ENCODE data around the gene SLC33A1. TPM values are rescaled to one million over a fixed set of nuclear protein-coding genes. Genes with fewer than 3 reads are reported as not detected.

Gene SLC33A1
- 10 to 100 TPM; 18.5 to 19.8 TPM for total RNA-seq

DNA sequence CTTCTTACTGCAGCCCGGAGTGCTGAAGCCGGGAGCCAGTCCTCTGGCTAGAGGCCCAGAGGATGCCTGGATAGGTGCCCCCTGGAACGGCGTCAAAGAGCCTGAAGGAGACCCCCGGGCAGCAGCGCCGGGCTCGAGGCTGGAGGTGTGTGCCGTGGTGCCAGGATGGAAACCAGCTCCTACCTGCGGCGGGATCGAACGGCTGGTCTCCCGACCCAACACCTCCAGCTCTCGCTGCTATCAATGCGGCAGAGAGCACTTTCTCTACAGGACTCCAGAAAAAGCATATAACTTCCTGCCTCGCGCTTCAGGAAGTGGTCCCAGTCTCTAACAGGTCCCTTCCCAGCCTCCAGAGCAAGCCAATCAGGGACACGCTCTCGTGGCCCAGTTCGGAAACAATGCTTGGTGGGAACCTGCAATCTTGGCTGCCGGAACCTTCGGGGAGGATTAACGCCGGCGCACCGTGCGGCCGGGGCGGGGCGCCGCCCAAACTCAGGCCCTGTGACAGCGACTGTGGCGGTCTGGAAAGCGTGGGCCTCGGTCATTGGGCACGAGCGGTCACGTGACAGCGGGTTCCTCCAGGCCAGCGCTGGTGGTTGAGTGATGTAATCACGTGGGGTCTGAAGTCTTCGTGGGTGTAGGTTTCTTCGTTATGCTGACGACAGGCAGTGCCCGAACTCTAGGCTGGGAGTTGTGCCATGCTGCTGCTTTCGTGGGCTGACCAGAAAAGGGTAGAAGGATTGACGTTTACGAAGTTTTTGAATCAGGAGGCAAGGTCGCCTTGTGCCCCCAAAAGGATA, at the start of gene SLC33A1:
SLC33A1 (minus strand) TSS at position 287 of the 800 bp plus-strand sequence. CDS start 430 bp downstream, outside the sequence.
- peak; percentile 99 for DNase-seq
- no peaks in the 10 kb centered on the region for H3K9me3 Mint-ChIP-seq
- H3K4me1 Mint-ChIP-seq (ENCODE audit: low read depth): peaks cover 16% of the 10 kb centered on the region
- H3K27me3 Mint-ChIP-seq: no peaks in the 10 kb centered on the region
- intact Hi-C loops (cut with micrococcal nuclease): loop anchor here (1.0 to 10.0 kb wide), 3 partner anchors 16 to 100 kb away; partner anchors contain the start of genes C3orf33 and GMPS
- TF ChIP-seq, protein P1, sequence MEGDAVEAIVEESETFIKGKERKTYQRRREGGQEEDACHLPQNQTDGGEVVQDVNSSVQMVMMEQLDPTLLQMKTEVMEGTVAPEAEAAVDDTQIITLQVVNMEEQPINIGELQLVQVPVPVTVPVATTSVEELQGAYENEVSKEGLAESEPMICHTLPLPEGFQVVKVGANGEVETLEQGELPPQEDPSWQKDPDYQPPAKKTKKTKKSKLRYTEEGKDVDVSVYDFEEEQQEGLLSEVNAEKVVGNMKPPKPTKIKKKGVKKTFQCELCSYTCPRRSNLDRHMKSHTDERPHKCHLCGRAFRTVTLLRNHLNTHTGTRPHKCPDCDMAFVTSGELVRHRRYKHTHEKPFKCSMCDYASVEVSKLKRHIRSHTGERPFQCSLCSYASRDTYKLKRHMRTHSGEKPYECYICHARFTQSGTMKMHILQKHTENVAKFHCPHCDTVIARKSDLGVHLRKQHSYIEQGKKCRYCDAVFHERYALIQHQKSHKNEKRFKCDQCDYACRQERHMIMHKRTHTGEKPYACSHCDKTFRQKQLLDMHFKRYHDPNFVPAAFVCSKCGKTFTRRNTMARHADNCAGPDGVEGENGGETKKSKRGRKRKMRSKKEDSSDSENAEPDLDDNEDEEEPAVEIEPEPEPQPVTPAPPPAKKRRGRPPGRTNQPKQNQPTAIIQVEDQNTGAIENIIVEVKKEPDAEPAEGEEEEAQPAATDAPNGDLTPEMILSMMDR (IDR thresholded peaks at IDR 0.05): no peak
- peaks cover 29% of the 10 kb centered on the region for H3K36me3 Mint-ChIP-seq (ENCODE audit: low read depth)
- CTCF ChIA-PET: interaction anchor here (1.0 to 3.2 kb wide), 6 partner anchors 8 to 48 kb away, joined by 3 to 23 read pairs (median 4); partner anchors contain the start of gene C3orf33
- H3K27ac Mint-ChIP-seq: peak within 1 kb of the TSS; percentile 100
- peak; percentile 94 for ATAC-seq
- POLR2A ChIA-PET: interaction anchor here (1.1 to 4.6 kb wide), 9 partner anchors 10 to 110 kb away, joined by 3 to 52 read pairs (median 5); partner anchors contain the start of genes C3orf33, GMPS and PLCH1
- H3K4me3 Mint-ChIP-seq: peak within 1 kb of the TSS; percentile 87

DNA sequence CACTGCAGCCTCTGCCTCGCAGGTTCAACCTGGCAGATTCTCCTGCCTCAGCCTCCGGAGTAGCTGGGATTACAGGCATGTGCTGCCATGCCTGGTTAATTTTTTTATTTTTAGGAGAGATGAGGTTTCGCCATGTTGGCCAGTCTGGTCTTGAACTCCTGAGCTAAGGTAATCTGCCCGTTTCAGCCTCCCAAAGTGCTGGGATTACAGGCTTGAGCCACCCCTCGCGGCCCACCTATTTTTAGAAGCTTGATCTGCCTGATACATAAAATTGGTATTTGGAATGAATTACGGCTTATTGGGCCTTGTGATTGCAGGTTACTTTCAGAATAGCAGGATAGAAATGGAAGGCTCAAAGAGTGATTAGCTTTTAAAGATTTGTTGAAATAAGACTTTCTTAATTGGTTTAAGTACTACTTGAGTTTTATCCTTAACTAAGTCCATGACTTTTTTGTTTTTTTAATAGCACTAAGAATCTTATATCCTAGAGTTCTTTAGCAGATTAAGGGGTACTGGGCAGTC, 41.2 kb upstream of the SLC33A1 start:
- DNase-seq: no peak
- TF ChIP-seq, protein P1 (IDR thresholded peaks at IDR 0.05): no peak
- no peak overlapping the region for H3K27ac Mint-ChIP-seq
- intact Hi-C loops (cut with micrococcal nuclease): no loop called here
- ChIA-PET POLR2A (interaction anchor here (2.5 kb wide), 1 partner anchor 14 kb away, joined by 5 read pairs; no protein-coding TSS in a partner anchor), CTCF (interaction anchor here (1.3 to 1.8 kb wide), 2 partner anchors 11 to 89 kb away, joined by 4 to 5 read pairs; partner anchors contain the start of gene C3orf33)
- ATAC-seq: no peak
- no peak overlapping the region for H3K4me3 Mint-ChIP-seq
- H3K36me3 Mint-ChIP-seq (ENCODE audit: low read depth): peaks cover 38% of the 10 kb centered on the region
- no peaks in the 10 kb centered on the region for H3K9me3 Mint-ChIP-seq
- H3K4me1 Mint-ChIP-seq (ENCODE audit: low read depth): peaks cover 7% of the 10 kb centered on the region
- H3K27me3 Mint-ChIP-seq: no peaks in the 10 kb centered on the region

DNA sequence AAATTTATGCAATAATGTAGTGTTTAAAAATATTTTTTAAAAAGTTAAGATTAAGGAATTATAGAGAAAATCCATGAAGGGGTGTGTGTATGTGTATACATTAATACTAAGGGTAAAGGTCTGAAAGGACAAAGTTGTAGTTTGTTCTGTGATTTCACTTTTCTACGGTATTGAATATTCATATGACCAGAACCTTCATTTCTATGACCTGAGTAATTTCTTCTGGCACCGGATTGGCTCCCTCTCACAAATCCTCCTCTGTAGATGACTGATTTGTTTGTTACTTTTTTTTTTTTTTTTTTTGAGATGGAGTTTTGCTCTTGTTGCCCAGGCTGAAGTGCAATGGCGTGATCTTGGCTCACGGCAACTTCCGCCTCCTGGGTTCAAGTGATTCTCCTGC, 37.1 kb upstream of the SLC33A1 start:
- no peaks in the 10 kb centered on the region for H3K9me3 Mint-ChIP-seq
- POLR2A ChIA-PET: no interaction called here
- ATAC-seq: no peak
- DNase-seq: no peak
- CTCF ChIA-PET: no interaction called here
- TF ChIP-seq, protein P1 (IDR thresholded peaks at IDR 0.05): no peak
- intact Hi-C loops (cut with micrococcal nuclease): no loop called here
- H3K4me3 Mint-ChIP-seq: no peak overlapping the region
- peaks cover 37% of the 10 kb centered on the region for H3K4me1 Mint-ChIP-seq (ENCODE audit: low read depth)
- peaks cover 17% of the 10 kb centered on the region for H3K36me3 Mint-ChIP-seq (ENCODE audit: low read depth)
- H3K27ac Mint-ChIP-seq: no peak overlapping the region
- no peaks in the 10 kb centered on the region for H3K27me3 Mint-ChIP-seq

DNA sequence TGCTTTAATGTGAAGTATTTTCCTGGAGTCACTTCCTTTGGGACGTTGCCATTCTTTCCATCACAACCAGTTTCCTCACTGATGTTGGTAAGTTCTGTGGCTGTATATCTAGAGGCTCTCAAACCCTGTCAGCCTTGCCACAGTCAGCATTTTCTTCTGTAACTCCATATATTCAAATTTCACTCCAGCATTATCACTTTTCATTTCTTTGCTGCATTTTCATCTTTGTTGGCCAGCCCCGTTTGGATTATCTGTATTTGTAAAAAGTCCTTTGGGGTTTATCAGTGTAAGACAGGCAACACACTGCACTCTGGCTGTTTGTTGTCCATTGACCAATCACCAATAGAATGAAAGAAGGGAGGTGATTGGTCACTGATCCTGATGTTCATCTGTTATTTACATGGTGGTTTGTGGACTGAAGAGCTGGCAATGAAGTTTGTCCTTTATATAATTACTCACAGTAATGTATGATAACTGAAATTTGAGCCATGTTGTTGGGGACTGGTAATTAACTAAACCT, 36.5 kb upstream of the SLC33A1 start:
- Mint-ChIP-seq H3K4me3 (no peak overlapping the region), H3K27ac (no peak overlapping the region), H3K36me3 (ENCODE audit: low read depth) (peaks cover 17% of the 10 kb centered on the region), H3K4me1 (ENCODE audit: low read depth) (peaks cover 43% of the 10 kb centered on the region), H3K9me3 (no peaks in the 10 kb centered on the region), H3K27me3 (no peaks in the 10 kb centered on the region)
- ChIA-PET CTCF (interaction anchor here (1.9 kb wide), 1 partner anchor 85 kb away, joined by 10 read pairs; the partner anchor contains the start of gene C3orf33), POLR2A (no interaction called here)
- TF ChIP-seq, protein P1 (IDR thresholded peaks at IDR 0.05): no peak
- no peak for DNase-seq
- intact Hi-C loops (cut with micrococcal nuclease): no loop called here
- no peak for ATAC-seq
